ENCODE measurements around the gene FCSK. TPM values are rescaled to one million over a fixed set of nuclear protein-coding genes. Genes with fewer than 3 reads are reported as not detected.

FCSK gene
- total and polyA plus RNA-seq, 10 of the 15 experiments (the other 5 are each of a cell fraction or from before 2014, with no cell fraction given), result 0.60 to 17.6 (median 7.4) TPM

DNA sequence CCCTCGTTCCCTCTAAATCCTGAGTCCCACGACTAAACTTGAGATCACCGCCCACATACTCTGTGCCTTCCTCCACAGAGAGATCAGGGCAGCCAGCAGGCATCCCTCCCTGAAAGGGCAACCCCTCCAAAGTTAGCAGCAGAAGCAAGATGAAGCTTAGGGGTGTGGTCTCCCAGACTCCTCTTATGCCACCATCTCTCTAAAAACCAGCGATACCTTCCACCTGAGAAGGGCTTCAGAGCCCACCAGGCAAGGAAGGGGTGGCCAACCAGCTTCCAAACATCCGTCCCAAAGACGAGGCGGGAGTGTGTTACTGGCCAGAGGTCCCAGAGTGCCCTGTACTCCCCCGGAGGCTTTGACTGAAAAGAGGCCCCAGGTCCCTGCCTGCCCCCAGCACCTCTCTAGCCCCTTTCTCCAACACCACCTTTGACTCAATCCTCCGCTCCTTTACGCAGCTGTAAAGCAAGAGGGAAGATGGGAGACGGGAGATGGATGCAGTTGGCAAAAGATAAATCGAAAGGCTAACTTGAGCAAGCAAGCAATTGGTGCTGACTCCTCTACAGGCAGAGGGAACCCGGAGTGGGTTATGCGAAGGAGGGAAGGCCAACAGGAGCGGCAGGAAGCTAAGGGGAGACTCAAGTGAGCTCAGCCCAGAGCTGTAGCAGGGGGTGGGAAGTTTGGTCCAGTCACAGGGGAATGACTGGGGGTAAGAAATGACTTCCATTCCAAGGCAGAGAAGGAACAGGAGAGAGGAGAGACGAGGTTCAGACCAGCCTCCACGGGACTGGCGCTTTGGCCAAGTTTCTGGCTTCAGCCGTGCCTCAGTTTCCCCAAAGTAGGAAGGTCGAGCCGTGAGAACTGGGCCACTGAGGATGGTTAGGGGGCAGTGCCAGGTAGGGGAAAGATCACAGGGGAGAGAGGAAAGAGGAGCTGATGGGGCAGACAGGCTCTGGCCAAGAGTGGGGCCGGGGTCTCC, 16.5 kb upstream of the FCSK start (continued):
- TF ChIP-seq IKZF2 (IDR thresholded peaks at IDR 0.05) (0 out of 4 replicates have a peak, but pooled peaks of 1 of the 2 experiments have one; percentile 18), SIX5 (IDR thresholded peaks at IDR 0.05; ENCODE audit: low read depth, low read length, severe bottlenecking) (no peak), CBX3 (IDR thresholded peaks at IDR 0.05; ENCODE audit: borderline replicate concordance, low read depth) (no peak), EP300 (IDR thresholded peaks at IDR 0.05; ENCODE audit: borderline replicate concordance in 1 of 2, control insufficient read depth in 1 of 2, low read depth in 2 of 2, low read length in 2 of 2) (no peak), ZZZ3 (IDR thresholded peaks at IDR 0.05; ENCODE audit: control insufficient read depth, insufficient read length, low read depth) (no peak), MYC (IDR thresholded peaks at IDR 0.05; ENCODE audit: insufficient read depth, insufficient read length, insufficient replicate concordance, low read length, severe bottlenecking) (no peak), GABPA (IDR thresholded peaks at IDR 0.05; ENCODE audit: low read depth) (no peak), JUNB (IDR thresholded peaks at IDR 0.05) (no peak), TCF12 (IDR thresholded peaks at IDR 0.05; ENCODE audit: low read depth, low read length) (no peak), STAT3 (IDR thresholded peaks at IDR 0.05; ENCODE audit: low read depth, low read length) (no peak), YY1 (IDR thresholded peaks at IDR 0.05; ENCODE audit: low read depth, low read length) (no peak), CREB1 (IDR thresholded peaks at IDR 0.05; ENCODE audit: low read depth) (no peak), JUND (IDR thresholded peaks at IDR 0.05; ENCODE audit: low read depth, low read length) (no peak), BHLHE40 (IDR thresholded peaks at IDR 0.05; ENCODE audit: borderline replicate concordance in 1 of 2, low read depth in 2 of 2, low read length in 1 of 2) (no peak), SUPT20H (IDR thresholded peaks at IDR 0.05; ENCODE audit: borderline replicate concordance, control insufficient read depth, low read depth, low read length) (no peak), ZNF207 (IDR thresholded peaks at IDR 0.05; ENCODE audit: borderline replicate concordance) (no peak), TAF1 (IDR thresholded peaks at IDR 0.05; ENCODE audit: borderline replicate concordance, low read depth, low read length) (no peak), NFYB (IDR thresholded peaks at IDR 0.05; ENCODE audit: insufficient read depth, low read depth, low read length) (no peak), CBFB (IDR thresholded peaks at IDR 0.05; ENCODE audit: low read depth) (no peak), IKZF1 (conservative IDR thresholded peaks at IDR 0.05) (peak; percentile 30), SREBF2 (IDR thresholded peaks at IDR 0.05; ENCODE audit: low read length) (no peak), SPI1 (IDR thresholded peaks at IDR 0.05; ENCODE audit: borderline replicate concordance, insufficient read depth, low read depth, low read length) (no peak), CHD2 (IDR thresholded peaks at IDR 0.05; ENCODE audit: borderline replicate concordance, low read depth, low read length) (no peak), HDGF (IDR thresholded peaks at IDR 0.05) (0 out of 2 replicates have a peak, but pooled peaks have one; percentile 27)
- TF ChIP-seq, protein P1, sequence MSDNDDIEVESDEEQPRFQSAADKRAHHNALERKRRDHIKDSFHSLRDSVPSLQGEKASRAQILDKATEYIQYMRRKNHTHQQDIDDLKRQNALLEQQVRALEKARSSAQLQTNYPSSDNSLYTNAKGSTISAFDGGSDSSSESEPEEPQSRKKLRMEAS (IDR thresholded peaks at IDR 0.05; ENCODE audit: low read depth, low read length), result no peak
- TF ChIP-seq, protein P2, sequence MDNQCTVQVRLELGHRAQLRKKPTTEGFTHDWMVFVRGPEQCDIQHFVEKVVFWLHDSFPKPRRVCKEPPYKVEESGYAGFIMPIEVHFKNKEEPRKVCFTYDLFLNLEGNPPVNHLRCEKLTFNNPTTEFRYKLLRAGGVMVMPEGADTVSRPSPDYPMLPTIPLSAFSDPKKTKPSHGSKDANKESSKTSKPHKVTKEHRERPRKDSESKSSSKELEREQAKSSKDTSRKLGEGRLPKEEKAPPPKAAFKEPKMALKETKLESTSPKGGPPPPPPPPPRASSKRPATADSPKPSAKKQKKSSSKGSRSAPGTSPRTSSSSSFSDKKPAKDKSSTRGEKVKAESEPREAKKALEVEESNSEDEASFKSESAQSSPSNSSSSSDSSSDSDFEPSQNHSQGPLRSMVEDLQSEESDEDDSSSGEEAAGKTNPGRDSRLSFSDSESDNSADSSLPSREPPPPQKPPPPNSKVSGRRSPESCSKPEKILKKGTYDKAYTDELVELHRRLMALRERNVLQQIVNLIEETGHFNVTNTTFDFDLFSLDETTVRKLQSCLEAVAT (IDR thresholded peaks at IDR 0.05), result peak; percentile 42; the same call in 1 of the 2 replicates
- TF ChIP-seq, protein P3, sequence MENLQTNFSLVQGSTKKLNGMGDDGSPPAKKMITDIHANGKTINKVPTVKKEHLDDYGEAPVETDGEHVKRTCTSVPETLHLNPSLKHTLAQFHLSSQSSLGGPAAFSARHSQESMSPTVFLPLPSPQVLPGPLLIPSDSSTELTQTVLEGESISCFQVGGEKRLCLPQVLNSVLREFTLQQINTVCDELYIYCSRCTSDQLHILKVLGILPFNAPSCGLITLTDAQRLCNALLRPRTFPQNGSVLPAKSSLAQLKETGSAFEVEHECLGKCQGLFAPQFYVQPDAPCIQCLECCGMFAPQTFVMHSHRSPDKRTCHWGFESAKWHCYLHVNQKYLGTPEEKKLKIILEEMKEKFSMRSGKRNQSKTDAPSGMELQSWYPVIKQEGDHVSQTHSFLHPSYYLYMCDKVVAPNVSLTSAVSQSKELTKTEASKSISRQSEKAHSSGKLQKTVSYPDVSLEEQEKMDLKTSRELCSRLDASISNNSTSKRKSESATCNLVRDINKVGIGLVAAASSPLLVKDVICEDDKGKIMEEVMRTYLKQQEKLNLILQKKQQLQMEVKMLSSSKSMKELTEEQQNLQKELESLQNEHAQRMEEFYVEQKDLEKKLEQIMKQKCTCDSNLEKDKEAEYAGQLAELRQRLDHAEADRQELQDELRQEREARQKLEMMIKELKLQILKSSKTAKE (IDR thresholded peaks at IDR 0.05; ENCODE audit: low read depth, poor library complexity, severe bottlenecking), result no peak
